Hair follicular keratinocyte (primary cell): ENCODE measurements around the gene SH3PXD2B. TPM values are rescaled to one million over a fixed set of nuclear protein-coding genes. Genes with fewer than 3 reads are reported as not detected.

ENCODE experiments used
- total RNA-seq: library from RNA; depleted of rRNA; stranded (reverse); fragments of >200 nt; gene quantifications from 2 replicates; pipeline ENCODE4 v1.2.3, GENCODE V29; 2015

Gene SH3PXD2B
- total RNA-seq: 14.8 and 22.6 TPM in 2 replicates

DNA sequence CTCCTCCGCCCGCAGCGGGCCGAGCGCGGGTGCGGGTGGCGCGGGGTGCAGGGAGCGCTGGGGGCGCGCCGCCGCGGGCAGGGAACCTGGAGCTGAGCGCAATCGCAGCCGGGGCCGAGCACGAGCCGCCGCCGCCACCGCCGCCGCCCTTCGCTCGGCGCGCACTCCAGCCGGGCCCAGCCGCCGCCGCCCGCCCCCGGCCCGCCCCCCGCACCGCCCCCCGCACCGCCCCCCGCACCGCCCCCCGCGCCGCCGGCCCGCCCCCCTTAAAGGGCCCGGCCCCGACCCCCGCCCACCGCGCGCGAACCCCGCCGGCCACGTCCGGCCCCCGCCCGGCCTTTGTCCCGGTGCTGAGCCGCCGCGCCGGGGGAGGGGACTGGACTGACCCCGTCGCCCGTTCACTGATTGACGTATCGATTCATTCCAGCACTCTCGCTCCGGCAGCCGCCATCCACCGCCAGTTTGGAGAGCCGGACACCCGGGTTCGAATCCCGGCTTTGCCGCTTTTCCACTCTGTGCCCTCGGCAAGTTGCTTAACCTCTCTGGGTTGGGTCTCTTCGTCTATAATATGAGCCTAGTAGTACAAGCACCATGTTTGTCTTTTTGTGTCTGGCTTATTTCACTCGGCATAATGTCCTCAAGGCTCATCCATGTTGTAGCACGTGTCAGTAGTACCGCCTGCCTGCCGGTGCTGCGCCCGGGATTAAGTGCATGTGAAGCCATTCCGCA is at the start of gene SH3PXD2B:
Gene SH3PXD2B (minus strand): TSS at position 168 of the 729 bp plus-strand sequence. CDS start 173 bp downstream, outside the sequence.

DNA sequence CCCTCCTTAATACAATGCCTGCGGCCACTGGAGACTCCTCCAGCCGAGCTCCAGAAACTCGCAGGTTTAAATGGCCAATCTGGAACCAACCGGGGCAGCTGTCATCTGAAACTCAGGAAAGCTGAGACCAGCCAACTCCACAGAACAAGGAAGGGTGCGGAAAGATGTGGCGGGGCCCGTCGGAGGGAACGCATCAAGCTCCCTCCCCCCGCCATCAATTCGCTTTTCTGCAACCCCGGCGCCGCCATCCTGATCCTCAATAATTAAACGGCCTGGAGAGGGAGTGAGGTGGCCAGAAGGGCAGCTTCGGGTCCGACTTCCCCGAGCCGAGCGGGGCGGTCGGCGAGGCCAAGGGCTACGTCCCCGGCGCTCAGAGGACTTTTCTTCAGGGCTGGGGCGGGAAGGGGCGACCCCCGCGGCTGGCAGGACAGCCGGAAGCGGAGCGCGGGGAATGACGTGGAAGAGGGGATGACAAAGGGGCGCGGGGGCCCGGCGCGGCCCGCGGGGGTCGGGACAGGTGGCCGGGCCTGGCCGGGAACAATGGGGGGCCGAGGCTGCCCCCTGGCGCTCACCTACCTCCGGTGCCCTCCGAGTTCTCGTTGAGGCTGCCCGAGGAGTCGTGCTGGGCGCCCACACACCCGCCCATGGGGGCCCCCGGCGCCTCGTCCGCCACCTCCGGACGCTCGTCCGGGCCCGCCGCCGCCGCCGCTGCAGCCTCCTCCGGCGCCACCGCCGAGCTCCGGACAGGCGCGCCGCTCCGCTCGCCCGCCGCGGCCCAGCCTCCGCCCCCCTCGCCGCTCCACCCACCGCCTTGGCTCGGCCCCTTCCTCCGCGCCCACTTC is 171.1 kb downstream of the SH3PXD2B start, which contains the start of gene UBTD2:
Gene UBTD2 (minus strand): TSS at position 745 of the 842 bp plus-strand sequence. CDS start 99 bp downstream, at position 646.

Other genes starting within 250 kb of the SH3PXD2B start
- gene UBTD2, start 170.8 kb downstream of the SH3PXD2B start, total RNA-seq: 12.4 and 13.2 TPM in 2 replicates
- gene NEURL1B, start 186.7 kb upstream of the SH3PXD2B start, total RNA-seq: 0.86 and 1.3 TPM in 2 replicates